MM.1S (cell line): ENCODE results near the gene EP400.

Source experiments
- EZH2 ChIP-seq: fragments of 300-600 bp; sonication (generic); optimal IDR thresholded peaks from 2 replicates; pipeline ENCODE3; 2017; ENCODE audit warnings: low read depth, mild to moderate bottlenecking, antibody characterized with exemption, low read length, mixed read lengths
- EZH2phosphoT487 ChIP-seq: fragments of 300-600 bp; sonication (generic); IDR thresholded peaks from 2 replicates; pipeline ENCODE4 v1.6.1; 2018; ENCODE audit warnings: antibody characterized with exemption, low read length
- TF ChIP-seq, protein P1 (sequence below): fragments of 300-600 bp; sonication (generic); IDR thresholded peaks from 2 replicates; pipeline ENCODE4 v1.5.1; 2016; ENCODE audit warnings: antibody characterized with exemption, low read length, mixed read lengths

DNA sequence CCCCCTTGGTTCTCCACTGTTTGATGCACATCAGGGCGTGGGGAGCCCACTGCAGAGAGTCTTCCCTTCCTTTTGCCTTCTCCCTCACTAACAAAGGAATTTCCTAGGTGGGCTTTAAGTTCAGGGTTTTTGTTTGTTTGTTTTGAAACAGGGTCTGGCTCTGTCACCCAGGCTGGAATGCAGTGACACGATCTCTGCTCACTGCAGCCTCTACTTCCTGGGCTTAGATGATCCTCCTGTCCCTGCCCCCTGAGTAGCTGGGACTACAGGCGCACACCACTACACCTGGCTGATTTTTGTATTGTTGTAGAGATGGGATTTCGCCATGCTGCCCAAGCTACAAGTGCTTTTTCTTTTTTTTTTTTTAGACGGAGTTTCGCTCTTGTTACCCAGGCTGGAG, 33.8 kb downstream of the EP400 start:
- TF ChIP-seq, protein P1, sequence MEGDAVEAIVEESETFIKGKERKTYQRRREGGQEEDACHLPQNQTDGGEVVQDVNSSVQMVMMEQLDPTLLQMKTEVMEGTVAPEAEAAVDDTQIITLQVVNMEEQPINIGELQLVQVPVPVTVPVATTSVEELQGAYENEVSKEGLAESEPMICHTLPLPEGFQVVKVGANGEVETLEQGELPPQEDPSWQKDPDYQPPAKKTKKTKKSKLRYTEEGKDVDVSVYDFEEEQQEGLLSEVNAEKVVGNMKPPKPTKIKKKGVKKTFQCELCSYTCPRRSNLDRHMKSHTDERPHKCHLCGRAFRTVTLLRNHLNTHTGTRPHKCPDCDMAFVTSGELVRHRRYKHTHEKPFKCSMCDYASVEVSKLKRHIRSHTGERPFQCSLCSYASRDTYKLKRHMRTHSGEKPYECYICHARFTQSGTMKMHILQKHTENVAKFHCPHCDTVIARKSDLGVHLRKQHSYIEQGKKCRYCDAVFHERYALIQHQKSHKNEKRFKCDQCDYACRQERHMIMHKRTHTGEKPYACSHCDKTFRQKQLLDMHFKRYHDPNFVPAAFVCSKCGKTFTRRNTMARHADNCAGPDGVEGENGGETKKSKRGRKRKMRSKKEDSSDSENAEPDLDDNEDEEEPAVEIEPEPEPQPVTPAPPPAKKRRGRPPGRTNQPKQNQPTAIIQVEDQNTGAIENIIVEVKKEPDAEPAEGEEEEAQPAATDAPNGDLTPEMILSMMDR = no peak
- TF ChIP-seq EZH2 (no peak), EZH2phosphoT487 (no peak)
